K562 (cell line): ENCODE data around the gene RPE65. TPM values are rescaled to one million over a fixed set of nuclear protein-coding genes. Genes with fewer than 3 reads are reported as not detected.
A peak's percentile ranks its signal among the peaks of the same experiment; 100 is the strongest.

Experiments used
- ATAC-seq: fragments of 200-7000 bp; cut with Tn5 transposase; 3 replicates; pipeline ENCODE4 v1.9.1; 2020; ENCODE audit warnings: moderate library complexity
- BruUV-seq: library from RNA; stranded (reverse); fragments of 400-500 nt; replicated peaks from 2 replicates; lab custom pipeline; 2021; lab: Mats Ljungman, UMichigan
- CTCF ChIA-PET: fragments of 300-600 bp; formaldehyde crosslinking; extraction: SDS; loops from one replicate; lab custom pipeline; 2021; ENCODE audit warnings: low intra/inter-chr PET ratio; lab: Yijun Ruan, JAX
- POLR2A ChIA-PET: fragments of 300-600, 350-650 bp; sonication (Branson Sonifier 250); formaldehyde crosslinking; extraction: SDS; loops from one replicate; lab custom pipeline; 2021; ENCODE audit warnings: antibody characterized with exemption, inconsistent platforms; lab: Yijun Ruan, JAX
- DNase-seq, 4 experiments: peaks; one replicate each; pipeline versions ENCODE4 v3.0.0 to v3.0.0-alpha.2; 2011 to 2018; ENCODE audit warnings: low spot score in 3 of 4, mixed read lengths in 3 of 4; ENCODE audit errors: extremely low read depth in 1 of 4
- FAIRE-seq: peaks from 2 replicates; lab custom pipeline; 2011; peaks lifted over from hg19 to GRCh38; lab: Jason Lieb, UNC
- H2AFZ ChIP-seq: 2 replicates; pipeline ENCODE4 v1.6.0; 2011; ENCODE audit warnings: low read depth, low read length, control low read depth, inconsistent platforms
- H3K27ac ChIP-seq: fragments of 200-600 bp; 3 replicates; pipeline ENCODE4 v1.8.0; 2011; ENCODE audit warnings: low read depth, mild to moderate bottlenecking, control low read depth, inconsistent platforms, low read length, moderate library complexity, mixed read lengths; ENCODE audit errors: extremely low read depth
- H3K27me3 ChIP-seq, 2 experiments: fragments of 300-600 bp in 1 of 2; 2 replicates in 1 of 2; 3 replicates in 1 of 2; pipeline versions ENCODE4 v1.6.0 to v1.8.0; 2011; ENCODE audit warnings: inconsistent platforms in 2 of 2, low read length in 2 of 2, mild to moderate bottlenecking in 1 of 2, mixed read lengths in 1 of 2, moderate library complexity in 1 of 2; ENCODE audit not compliant: control insufficient read depth in 2 of 2, insufficient read depth in 2 of 2
- H3K36me3 ChIP-seq: fragments of 300-600 bp; 3 replicates; pipeline ENCODE4 v1.8.0; 2011; ENCODE audit warnings: mild to moderate bottlenecking, low read length, inconsistent platforms; ENCODE audit not compliant: control insufficient read depth, insufficient read depth
- H3K4me1 ChIP-seq, 2 experiments: fragments of 200-600 bp in 1 of 2; replicated peaks in 1 of 2; 2 replicates in 1 of 2; 3 replicates in 1 of 2; pipeline versions ENCODE4 v1.5.1 to v1.8.0; 2011; ENCODE audit warnings: inconsistent platforms in 2 of 2, low read length in 2 of 2, mild to moderate bottlenecking in 1 of 2, mixed read lengths in 1 of 2, moderate library complexity in 1 of 2; ENCODE audit not compliant: control insufficient read depth in 2 of 2, insufficient read depth in 2 of 2
- H3K4me2 ChIP-seq: 2 replicates; pipeline ENCODE4 v1.6.1; 2011; ENCODE audit warnings: low read length, control low read depth, inconsistent platforms, mixed read lengths; ENCODE audit not compliant: insufficient read depth
- H3K4me3 ChIP-seq: fragments of 200-600 bp; sonication (generic), shearing (Covaris generic); 2 replicates; pipeline ENCODE4 v1.5.1; 2016; ENCODE audit warnings: control low read depth, inconsistent platforms
- H3K79me2 ChIP-seq: fragments of 200-600 bp; 3 replicates; pipeline ENCODE4 v1.8.0; 2011; ENCODE audit warnings: low read length, inconsistent platforms; ENCODE audit not compliant: control insufficient read depth, insufficient read depth
- H3K9ac ChIP-seq, 2 experiments: 2 replicates each; pipeline versions ENCODE4 v1.6.0 to v1.6.1; 2011; ENCODE audit warnings: low read depth in 2 of 2, low read length in 2 of 2, control low read depth in 1 of 2, inconsistent platforms in 1 of 2, mild to moderate bottlenecking in 1 of 2, mixed read lengths in 1 of 2; ENCODE audit not compliant: insufficient read depth in 1 of 2
- H3K9me1 ChIP-seq: one replicate; pipeline ENCODE4 v1.6.0; 2011; ENCODE audit warnings: inconsistent platforms, mild to moderate bottlenecking, low read length, moderate library complexity; ENCODE audit not compliant: control insufficient read depth, insufficient read depth
- H3K9me3 ChIP-seq: replicated peaks from 2 replicates; pipeline ENCODE4 v1.5.1; 2011; ENCODE audit warnings: low read depth, low read length, inconsistent platforms; ENCODE audit not compliant: control insufficient read depth, insufficient read depth
- H4K20me1 ChIP-seq: replicated peaks from 2 replicates; pipeline ENCODE4 v1.6.1; 2011; ENCODE audit warnings: low read length, inconsistent platforms, mixed read lengths; ENCODE audit not compliant: control insufficient read depth, insufficient read depth
- ARID1B ChIP-seq: fragments of 450-650 bp; IDR thresholded peaks from 2 replicates; pipeline ENCODE4 v1.6.1; 2016; ENCODE audit warnings: antibody characterized with exemption, mild to moderate bottlenecking, inconsistent platforms
- E2F5 ChIP-seq: sonication (generic); formaldehyde crosslinking; IDR thresholded peaks from 2 replicates; pipeline ENCODE4 v1.8.0; 2022; ENCODE audit warnings: mild to moderate bottlenecking, missing genetic modification reagents
- ELF4 ChIP-seq: fragments of 450-650 bp; formaldehyde crosslinking; IDR thresholded peaks from 2 replicates; pipeline ENCODE4 v1.4.0; 2022; ENCODE audit warnings: missing genetic modification characterization
- FOXM1 ChIP-seq, 2 experiments: fragments of 450-650 bp in 1 of 2; sonication (generic) in 1 of 2; formaldehyde crosslinking in 1 of 2; IDR thresholded peaks; 2 replicates each; pipeline versions ENCODE4 v1.6.1 to v1.9.0; 2017 to 2022; ENCODE audit warnings: low read depth in 2 of 2, mild to moderate bottlenecking in 2 of 2, missing genetic modification reagents in 1 of 2, moderate library complexity in 1 of 2
- GABPB1 ChIP-seq: sonication (generic); formaldehyde crosslinking; IDR thresholded peaks from 2 replicates; pipeline ENCODE4 v1.8.0; 2022; ENCODE audit warnings: mild to moderate bottlenecking, missing genetic modification reagents
- HNRNPLL ChIP-seq: fragments of 200-400 bp; formaldehyde crosslinking; IDR thresholded peaks from 2 replicates; pipeline ENCODE4 v1.6.1; 2017; ENCODE audit warnings: low read length, low read depth, mild to moderate bottlenecking; ENCODE audit not compliant: poor library complexity, severe bottlenecking
- KLF1 ChIP-seq: fragments of 450-650 bp; IDR thresholded peaks from 2 replicates; pipeline ENCODE4 v1.6.1; 2016; ENCODE audit warnings: missing genetic modification characterization, missing compliant biosample characterization
- MBD2 ChIP-seq: sonication (generic); IDR thresholded peaks from 2 replicates; pipeline ENCODE4 v1.6.1; 2016; ENCODE audit warnings: low read depth, borderline replicate concordance
- RBBP5 ChIP-seq: fragments of 200-600 bp; sonication (generic); IDR thresholded peaks from 2 replicates; pipeline ENCODE4 v1.6.1; 2012; ENCODE audit warnings: borderline replicate concordance, mild to moderate bottlenecking, low read length, control low read depth, inconsistent platforms; ENCODE audit not compliant: insufficient read depth, poor library complexity, severe bottlenecking
- SUPT5H ChIP-seq: fragments of 450-650 bp; IDR thresholded peaks from 2 replicates; pipeline ENCODE4 v1.6.1; 2016
- TGIF2 ChIP-seq: sonication (generic); formaldehyde crosslinking; IDR thresholded peaks from 2 replicates; pipeline ENCODE4 v1.8.1; 2022; ENCODE audit warnings: mild to moderate bottlenecking, missing genetic modification reagents, moderate library complexity
- USF1 ChIP-seq: sonication (generic); formaldehyde crosslinking; IDR thresholded peaks from 2 replicates; pipeline ENCODE4 v1.9.0; 2022; ENCODE audit warnings: mild to moderate bottlenecking, missing genetic modification reagents
- WGBS: fragments of 100-300 bp; shearing (Covaris generic); methylation state at CpG from one replicate; pipeline ENCODE4 v1.1.6; 2016; ENCODE audit warnings: low coverage, mixed read lengths; ENCODE audit not compliant: insufficient coverage; ENCODE audit errors: missing lambda C conversion rate; 5-methylcytosine and 5-hydroxymethylcytosine counted together
- in situ Hi-C: fragments of 300-500 bp; cut with MboI; formaldehyde crosslinking; loops from 4 replicates; pipeline ENCODE4 v1.15.0; 2018; ENCODE audit warnings: inconsistent platforms, mixed read lengths
- intact Hi-C: fragments of 100-400 bp; cut with micrococcal nuclease; formaldehyde crosslinking; loops from 2 replicates; pipeline ENCODE4 v1.14.2; 2022
- polyA plus RNA-seq, 8 experiments: library from polyadenylated mRNA; depleted of rRNA in 4 of 8; stranded (reverse) in 5 of 8; unstranded in 3 of 8; fragments of >200 nt; fragmentation: Nextera tagmentation in 2 of 8; fragmentation: Illumina TruSeq in 1 of 8; extraction: Ambion mirVana in 2 of 8; extraction: Trizol in 1 of 8; gene quantifications; 2 replicates each; pipeline versions ENCODE4 v1.2.1 to v1.2.3, GENCODE V29; 2011 to 2014; ENCODE audit warnings: inconsistent platforms in 1 of 8, missing spikeins in 1 of 8
- total RNA-seq, 7 experiments: library from RNA; depleted of rRNA in 6 of 7; stranded (reverse); fragments of >200 nt in 6 of 7; fragmentation: Illumina TruSeq in 2 of 7; extraction: Trizol in 2 of 7; gene quantifications; 2 replicates each; pipeline versions ENCODE4 v1.2.1 to v1.2.3, GENCODE V29; 2011 to 2021; ENCODE audit warnings: low replicate concordance in 1 of 7
- TF ChIP-seq, protein P1 (sequence below): sonication (generic); formaldehyde crosslinking; IDR thresholded peaks from 2 replicates; pipeline ENCODE4 v1.8.0; 2022; ENCODE audit warnings: mild to moderate bottlenecking, missing genetic modification reagents, borderline replicate concordance

RPE65 gene
- total and polyA plus RNA-seq, 9 of the 15 experiments (the other 6 are each of a cell fraction or from before 2014, with no cell fraction given), result 0.14 TPM; not detected in 8

DNA sequence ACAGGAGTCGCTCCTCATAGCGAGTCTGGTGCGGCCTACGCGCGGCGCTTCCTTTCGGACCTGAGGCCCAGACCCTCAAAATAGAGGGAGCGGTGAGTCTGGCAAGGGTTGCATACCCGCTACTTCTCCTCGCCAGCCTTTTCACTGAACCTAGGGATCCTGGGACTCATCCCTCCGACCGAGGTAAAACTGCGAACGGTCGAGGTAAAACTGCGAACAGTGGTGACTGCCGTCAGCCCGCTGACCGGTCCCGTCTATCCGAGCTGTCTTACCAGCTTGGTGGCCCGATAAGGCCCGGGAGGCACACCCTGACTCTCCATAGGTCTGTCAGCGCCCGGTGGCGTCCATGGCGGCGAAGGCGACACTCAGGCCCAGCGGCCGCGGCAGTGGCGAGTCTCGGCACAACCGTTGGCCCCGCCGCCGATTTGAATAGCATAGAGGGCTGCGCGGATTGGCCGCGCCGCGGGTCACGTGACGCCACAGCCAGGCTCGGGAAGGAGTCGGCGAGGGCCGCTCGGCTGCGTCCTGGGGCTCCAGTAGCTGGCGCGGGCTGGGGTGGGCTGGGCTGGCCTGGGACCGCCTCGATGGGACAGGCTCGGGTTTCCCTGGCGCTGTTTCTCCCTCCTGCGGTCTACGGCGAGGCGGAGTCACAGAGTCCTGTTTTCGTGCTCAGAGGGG, 47.1 kb upstream of the RPE65 start, which contains the start of gene DEPDC1:
TSS of gene DEPDC1 (minus strand) at position 403 of the 678 bp plus-strand sequence. CDS start at position 320, 83 bp downstream.
- no peaks in the 10 kb centered on the region for H4K20me1 ChIP-seq
- peak within 1 kb of the TSS; percentile 99 for H3K27ac ChIP-seq
- peaks cover 45% of the 10 kb centered on the region for H3K79me2 ChIP-seq
- H3K9me3 ChIP-seq, result no peaks in the 10 kb centered on the region
- TSS peak; percentile 67 for BruUV-seq
- H3K4me2 ChIP-seq, result peak within 1 kb of the TSS; percentile 93
- peak; percentile 77 for FAIRE-seq
- peak; percentile 93 to 97 (median 95) for DNase-seq
- ATAC-seq, result peak; percentile 97
- H2AFZ ChIP-seq, result peak within 1 kb of the TSS; percentile 99
- peaks cover 21% of the 10 kb centered on the region; the same call in 2 of the 3 replicates for H3K36me3 ChIP-seq
- peaks cover 3 to 7% of the 10 kb centered on the region in 2 experiments; a peak in 1 of 5 replicates for H3K4me1 ChIP-seq
- H3K9me1 ChIP-seq, result no peaks in the 10 kb centered on the region
- peak within 1 kb of the TSS; percentile 76 for H3K4me3 ChIP-seq
- H3K27me3 ChIP-seq, result no peaks in the 10 kb centered on the region
- POLR2A ChIA-PET, result interaction anchor here (0.6 to 1.5 kb wide), 10 partner anchors 8 to 427 kb away, joined by 3 to 7 read pairs (median 3); no protein-coding TSS in a partner anchor
- intact Hi-C loops (no loop called here), in situ Hi-C loops (loop anchor here (25.0 kb wide), 1 partner anchor 1640 kb away; no protein-coding TSS in a partner anchor)
- WGBS, result under 1% methylated on average over 58 of the region's 64 CpGs
- H3K9ac ChIP-seq, result peak within 1 kb of the TSS; percentile 99 to 100
- CTCF ChIA-PET, result no interaction called here
- TF ChIP-seq FOXM1 (IDR thresholded peaks at IDR 0.05; ENCODE audit: low read depth), result peak; percentile 96
- TF ChIP-seq FOXM1 (CRISPR knock-in tag; IDR thresholded peaks at IDR 0.05; ENCODE audit: low read depth), result peak; percentile 98; the same call in 1 of the 2 replicates
- peak; percentile 71 for TF ChIP-seq GABPB1 (CRISPR knock-in tag)
- TF ChIP-seq SUPT5H, result peak; percentile 80
- peak; percentile 99 for TF ChIP-seq USF1 (CRISPR knock-in tag)
- TF ChIP-seq, protein P1, sequence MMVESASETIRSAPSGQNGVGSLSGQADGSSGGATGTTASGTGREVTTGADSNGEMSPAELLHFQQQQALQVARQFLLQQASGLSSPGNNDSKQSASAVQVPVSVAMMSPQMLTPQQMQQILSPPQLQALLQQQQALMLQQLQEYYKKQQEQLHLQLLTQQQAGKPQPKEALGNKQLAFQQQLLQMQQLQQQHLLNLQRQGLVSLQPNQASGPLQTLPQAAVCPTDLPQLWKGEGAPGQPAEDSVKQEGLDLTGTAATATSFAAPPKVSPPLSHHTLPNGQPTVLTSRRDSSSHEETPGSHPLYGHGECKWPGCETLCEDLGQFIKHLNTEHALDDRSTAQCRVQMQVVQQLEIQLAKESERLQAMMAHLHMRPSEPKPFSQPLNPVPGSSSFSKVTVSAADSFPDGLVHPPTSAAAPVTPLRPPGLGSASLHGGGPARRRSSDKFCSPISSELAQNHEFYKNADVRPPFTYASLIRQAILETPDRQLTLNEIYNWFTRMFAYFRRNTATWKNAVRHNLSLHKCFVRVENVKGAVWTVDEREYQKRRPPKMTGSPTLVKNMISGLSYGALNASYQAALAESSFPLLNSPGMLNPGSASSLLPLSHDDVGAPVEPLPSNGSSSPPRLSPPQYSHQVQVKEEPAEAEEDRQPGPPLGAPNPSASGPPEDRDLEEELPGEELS, result peak; percentile 15; the same call in 1 of the 2 replicates
- peak; percentile 88; the same call in 1 of the 2 replicates for TF ChIP-seq TGIF2 (CRISPR knock-in tag)
- TF ChIP-seq ARID1B, result peak; percentile 25; the same call in 1 of the 2 replicates
- TF ChIP-seq E2F5 (CRISPR knock-in tag), result peak; percentile 91; the same call in 1 of the 2 replicates
- peak; percentile 92 for TF ChIP-seq RBBP5
- 0 out of 2 replicates have a peak, but pooled peaks have one; percentile 50 for TF ChIP-seq KLF1 (tag)
- TF ChIP-seq HNRNPLL, result no peak
- no peak for TF ChIP-seq ELF4 (CRISPR knock-in tag)
- peak; percentile 59; the same call in 1 of the 2 replicates for TF ChIP-seq MBD2
